ENCODE results near the gene RIT2.

DNA sequence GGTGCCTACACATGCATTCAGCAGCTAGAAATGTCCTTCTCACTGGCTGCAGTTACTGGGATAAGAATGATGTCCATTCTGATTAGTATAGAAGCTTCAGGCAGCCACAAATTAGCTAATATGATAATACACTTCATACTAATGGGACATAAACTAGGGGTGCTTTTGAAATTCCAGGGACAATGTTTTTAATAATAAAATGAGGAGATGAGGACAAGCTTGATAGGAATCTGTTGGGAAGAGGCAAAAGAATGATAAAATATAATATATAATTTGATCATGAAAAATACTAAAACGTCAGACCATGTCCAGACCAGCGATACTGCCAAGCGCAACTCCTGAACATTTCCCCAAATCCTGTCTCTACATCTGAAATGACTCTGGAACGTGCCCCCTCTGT lies 157.1 kb downstream of the RIT2 start:
- TF ChIP-seq, protein P1, sequence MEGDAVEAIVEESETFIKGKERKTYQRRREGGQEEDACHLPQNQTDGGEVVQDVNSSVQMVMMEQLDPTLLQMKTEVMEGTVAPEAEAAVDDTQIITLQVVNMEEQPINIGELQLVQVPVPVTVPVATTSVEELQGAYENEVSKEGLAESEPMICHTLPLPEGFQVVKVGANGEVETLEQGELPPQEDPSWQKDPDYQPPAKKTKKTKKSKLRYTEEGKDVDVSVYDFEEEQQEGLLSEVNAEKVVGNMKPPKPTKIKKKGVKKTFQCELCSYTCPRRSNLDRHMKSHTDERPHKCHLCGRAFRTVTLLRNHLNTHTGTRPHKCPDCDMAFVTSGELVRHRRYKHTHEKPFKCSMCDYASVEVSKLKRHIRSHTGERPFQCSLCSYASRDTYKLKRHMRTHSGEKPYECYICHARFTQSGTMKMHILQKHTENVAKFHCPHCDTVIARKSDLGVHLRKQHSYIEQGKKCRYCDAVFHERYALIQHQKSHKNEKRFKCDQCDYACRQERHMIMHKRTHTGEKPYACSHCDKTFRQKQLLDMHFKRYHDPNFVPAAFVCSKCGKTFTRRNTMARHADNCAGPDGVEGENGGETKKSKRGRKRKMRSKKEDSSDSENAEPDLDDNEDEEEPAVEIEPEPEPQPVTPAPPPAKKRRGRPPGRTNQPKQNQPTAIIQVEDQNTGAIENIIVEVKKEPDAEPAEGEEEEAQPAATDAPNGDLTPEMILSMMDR (IDR thresholded peaks at IDR 0.05), result no peak
- TF ChIP-seq POLR2A (IDR thresholded peaks at IDR 0.05), result no peak
- no peak for TF ChIP-seq POLR2AphosphoS5 (IDR thresholded peaks at IDR 0.05)
- no peak for TF ChIP-seq EP300 (IDR thresholded peaks at IDR 0.05)
